UCSD-AML1 (cell line): ENCODE data around the gene CXorf66.
"Not testable (repeated sequence)": the region's sequence is repeated elsewhere in the genome, so short reads cannot be mapped to it uniquely, and the experiment has no call there.

Experiments used
- DNase-seq: peaks from one replicate; lab custom pipeline; 2025; ENCODE audit not compliant: unreplicated experiment; lab: John Stamatoyannopoulos, UW

CXorf66 gene

DNA sequence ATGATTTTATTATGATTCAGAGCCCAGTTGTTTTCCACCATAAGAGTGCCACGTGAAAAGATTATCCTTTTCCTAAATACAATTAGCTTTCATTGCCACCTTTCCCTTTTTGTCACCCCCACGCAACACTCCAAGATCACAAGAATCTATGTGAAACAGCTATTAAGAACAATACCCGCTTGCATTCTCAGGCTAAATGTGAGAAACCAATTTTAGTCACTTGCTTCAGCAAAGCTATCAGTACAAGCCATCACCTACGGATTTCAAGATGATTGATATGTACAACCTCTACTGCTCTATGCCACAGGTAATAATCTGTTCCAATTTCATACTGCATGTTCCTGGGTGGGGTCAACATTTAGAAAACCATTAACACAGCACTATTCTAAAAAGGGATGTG, 34.9 kb downstream of the CXorf66 start:
- DNase-seq, result no peak

- no peak for DNase-seq
Observed at GRCh38 chrX:139929876-139930275, 35.4 kb downstream of the CXorf66 start.

- no peak for DNase-seq
Observed at GRCh38 chrX:139924696-139925095, 40.6 kb downstream of the CXorf66 start.

GRCh38 chrX:139924069-139924695, 41.1 kb downstream of the CXorf66 start:
- DNase-seq, result no peak

GRCh38 chrX:139921142-139921541, 44.2 kb downstream of the CXorf66 start:
- DNase-seq, result not testable (repeated sequence)

- DNase-seq, result no peak
Observed at GRCh38 chrX:139920316-139920715, 45.0 kb downstream of the CXorf66 start.

DNA sequence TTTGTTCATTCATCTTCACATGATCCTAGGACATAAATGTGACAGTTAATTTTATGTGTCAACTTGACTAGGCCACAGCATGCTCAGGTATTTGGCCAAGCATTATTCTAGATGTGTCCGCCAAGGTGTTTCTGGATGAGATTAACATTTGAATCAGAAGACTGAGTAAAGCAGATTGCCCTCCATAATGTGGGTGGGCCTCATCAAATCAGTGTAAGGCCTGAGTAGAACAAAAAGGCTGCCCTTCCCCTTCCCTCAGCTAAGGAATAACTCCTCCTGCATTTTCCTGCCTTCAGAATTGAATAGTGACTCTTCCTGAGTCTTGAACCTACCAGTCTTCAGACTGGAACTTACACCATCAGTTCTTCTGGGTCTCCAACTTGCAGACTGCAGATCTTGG, 50.9 kb downstream of the CXorf66 start:
- DNase-seq, result no peak

DNA sequence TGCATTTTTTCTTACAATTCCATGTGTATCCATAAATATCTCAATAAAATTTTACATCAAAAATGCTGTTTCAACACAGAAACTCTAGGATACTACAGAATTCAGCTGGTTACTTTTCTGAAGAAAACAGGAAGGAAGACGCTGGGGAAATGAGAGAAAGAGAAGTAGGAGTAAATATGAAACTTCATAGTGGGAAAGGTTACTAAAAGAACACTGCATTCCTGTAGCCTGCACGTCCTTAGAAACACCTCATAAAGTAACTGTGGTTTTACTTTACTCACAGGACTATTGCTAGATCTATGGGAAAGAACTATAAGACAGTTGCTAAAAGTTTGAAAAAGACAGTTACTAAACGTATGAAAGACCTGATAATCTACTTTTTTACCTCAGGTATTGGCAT, 55.6 kb downstream of the CXorf66 start:
- DNase-seq, result no peak

- no peak for DNase-seq
Observed at GRCh38 chrX:139907078-139907477, 58.2 kb downstream of the CXorf66 start.

- no peak for DNase-seq
Observed at GRCh38 chrX:139905743-139906142, 59.6 kb downstream of the CXorf66 start.
